NCI-H1694 treated with DMSO at 0.1 percent for 48 hours (cell line): ENCODE measurements around the gene C1orf35.

Source experiments
- DNase-seq: peaks from one replicate; lab custom pipeline; 2025; lab: John Stamatoyannopoulos, UW

C1orf35 gene

GRCh38 chr1:228094432-228095016, 8.6 kb downstream of the C1orf35 start:
- no peak for DNase-seq

GRCh38 chr1:228093050-228093906, 9.8 kb downstream of the C1orf35 start:
- no peak for DNase-seq

- DNase-seq = no peak
Measured at GRCh38 chr1:228092342-228093049, 10.6 kb downstream of the C1orf35 start.

GRCh38 chr1:228091084-228091483, 12.0 kb downstream of the C1orf35 start:
- DNase-seq = no peak

GRCh38 chr1:228090613-228091081, 12.5 kb downstream of the C1orf35 start:
- DNase-seq = no peak

- no peak for DNase-seq
Measured at GRCh38 chr1:228089519-228090380, 13.4 kb downstream of the C1orf35 start.

- no peak for DNase-seq
Measured at GRCh38 chr1:228088586-228089498, 14.3 kb downstream of the C1orf35 start.

- no peak for DNase-seq
Measured at GRCh38 chr1:228087771-228088251, 15.3 kb downstream of the C1orf35 start.

GRCh38 chr1:228085287-228085951, 17.7 kb downstream of the C1orf35 start:
- DNase-seq = no peak

GRCh38 chr1:228084797-228085196, 18.3 kb downstream of the C1orf35 start:
- no peak for DNase-seq

GRCh38 chr1:228084325-228084724, 18.8 kb downstream of the C1orf35 start:
- no peak for DNase-seq

- DNase-seq = no peak
Measured at GRCh38 chr1:228083871-228084278, 19.2 kb downstream of the C1orf35 start.

GRCh38 chr1:228082918-228083870, 19.9 kb downstream of the C1orf35 start:
- DNase-seq = no peak

GRCh38 chr1:228082214-228082917, 20.8 kb downstream of the C1orf35 start, which contains the start of gene ARF1:
ARF1 (plus strand) TSS chr1:228082708; CDS start chr1:228097115, 14,407 bp downstream.
- peak; percentile 86 for DNase-seq

- DNase-seq = no peak
Measured at GRCh38 chr1:228081578-228082213, 21.4 kb downstream of the C1orf35 start.

GRCh38 chr1:228081144-228081543, 22.0 kb downstream of the C1orf35 start:
- DNase-seq = no peak

GRCh38 chr1:228079601-228080263, 23.4 kb downstream of the C1orf35 start:
- DNase-seq = no peak
